H9 (cell line): Measurements from ENCODE around the gene SERPING1. TPM values are rescaled to one million over a fixed set of nuclear protein-coding genes. Genes with fewer than 3 reads are reported as not detected.
A peak's percentile ranks its signal among the peaks of the same experiment; 100 is the strongest.

Source experiments
- DNase-seq: peaks from one replicate; pipeline ENCODE4 v3.0.0-alpha.2; 2017
- H2AFZ ChIP-seq: one replicate; pipeline ENCODE4 v1.6.1; 2013; ENCODE audit warnings: mild to moderate bottlenecking, low read length, control low read depth, moderate library complexity
- H2AK5ac ChIP-seq: 2 replicates; pipeline ENCODE4 v1.6.1; 2013; ENCODE audit warnings: low read length, control low read depth, mixed read lengths; ENCODE audit not compliant: insufficient read length
- H2BK120ac ChIP-seq: one replicate; pipeline ENCODE4 v1.6.1; 2013; ENCODE audit warnings: low read depth, mild to moderate bottlenecking, low read length, control low read depth, inconsistent platforms; ENCODE audit not compliant: poor library complexity, severe bottlenecking
- H2BK12ac ChIP-seq: 2 replicates; pipeline ENCODE4 v1.6.1; 2013; ENCODE audit warnings: low read length, control low read depth, mixed read lengths, low read depth; ENCODE audit not compliant: insufficient read length
- H2BK15ac ChIP-seq: 2 replicates; pipeline ENCODE4 v1.6.1; 2013; ENCODE audit warnings: low read depth, low read length, control low read depth
- H2BK20ac ChIP-seq: one replicate; pipeline ENCODE4 v1.6.1; 2013; ENCODE audit warnings: low read depth, mild to moderate bottlenecking, low read length, control low read depth, inconsistent platforms; ENCODE audit not compliant: poor library complexity, severe bottlenecking
- H2BK5ac ChIP-seq: 2 replicates; pipeline ENCODE4 v1.6.1; 2013; ENCODE audit warnings: low read length, control low read depth, mixed read lengths; ENCODE audit not compliant: insufficient read length
- H3K14ac ChIP-seq: 2 replicates; pipeline ENCODE4 v1.6.1; 2013; ENCODE audit warnings: low read length, control low read depth; ENCODE audit not compliant: insufficient read depth
- H3K18ac ChIP-seq: 2 replicates; pipeline ENCODE4 v1.6.1; 2013; ENCODE audit warnings: low read depth, mild to moderate bottlenecking, mixed read lengths, low read length, control low read depth; ENCODE audit not compliant: insufficient read length
- H3K23ac ChIP-seq: 2 replicates; pipeline ENCODE4 v1.6.1; 2013; ENCODE audit warnings: low read length, control low read depth, mixed read lengths, low read depth; ENCODE audit not compliant: insufficient read length
- H3K23me2 ChIP-seq: 2 replicates; pipeline ENCODE4 v1.6.1; 2013; ENCODE audit warnings: low read depth, mild to moderate bottlenecking, mixed read lengths, low read length, control low read depth; ENCODE audit not compliant: insufficient read length, poor library complexity, severe bottlenecking
- H3K27ac ChIP-seq: 2 replicates; pipeline ENCODE4 v1.5.1; 2013; ENCODE audit warnings: low read length, control low read depth, mixed read lengths, low read depth; ENCODE audit not compliant: insufficient read length
- H3K27me3 ChIP-seq: 2 replicates; pipeline ENCODE4 v1.6.1; 2013; ENCODE audit warnings: low read length, control low read depth, inconsistent platforms; ENCODE audit not compliant: insufficient read depth
- H3K4ac ChIP-seq: 2 replicates; pipeline ENCODE4 v1.6.1; 2013; ENCODE audit warnings: low read depth, mild to moderate bottlenecking, control low read depth, inconsistent platforms, low read length, moderate library complexity
- H3K4me1 ChIP-seq: 2 replicates; pipeline ENCODE4 v1.6.1; 2013; ENCODE audit warnings: low read length, control low read depth, inconsistent platforms; ENCODE audit not compliant: insufficient read depth
- H3K4me2 ChIP-seq: 2 replicates; pipeline ENCODE4 v1.6.1; 2013; ENCODE audit warnings: low read length, control low read depth, mixed read lengths; ENCODE audit not compliant: insufficient read length, insufficient read depth
- H3K56ac ChIP-seq: 2 replicates; pipeline ENCODE4 v1.6.1; 2013; ENCODE audit warnings: low read depth, mild to moderate bottlenecking, mixed read lengths, low read length, control low read depth; ENCODE audit not compliant: insufficient read length
- H3K79me1 ChIP-seq: 2 replicates; pipeline ENCODE4 v1.6.1; 2013; ENCODE audit warnings: low read depth, mild to moderate bottlenecking, moderate library complexity, low read length, control low read depth, inconsistent platforms; ENCODE audit not compliant: insufficient read depth, poor library complexity, severe bottlenecking
- H3K79me2 ChIP-seq: 2 replicates; pipeline ENCODE4 v1.6.1; 2013; ENCODE audit warnings: low read length, control low read depth, inconsistent platforms; ENCODE audit not compliant: insufficient read depth
- H3K9ac ChIP-seq: 2 replicates; pipeline ENCODE4 v1.6.1; 2013; ENCODE audit warnings: low read length, control low read depth, mixed read lengths; ENCODE audit not compliant: insufficient read length; ENCODE audit errors: extremely low read depth
- H3K9me3 ChIP-seq: one replicate; pipeline ENCODE4 v1.6.1; 2013; ENCODE audit warnings: low read depth, low read length, inconsistent platforms; ENCODE audit not compliant: control insufficient read depth
- H3T11ph ChIP-seq: one replicate; pipeline ENCODE4 v1.6.1; 2013; ENCODE audit warnings: mild to moderate bottlenecking, low read length, control low read depth, inconsistent platforms
- H4K20me1 ChIP-seq: one replicate; pipeline ENCODE4 v1.6.1; 2013; ENCODE audit not compliant: control insufficient read depth, insufficient read length, insufficient read depth
- H4K5ac ChIP-seq: 2 replicates; pipeline ENCODE4 v1.6.1; 2013; ENCODE audit warnings: low read depth, mild to moderate bottlenecking, mixed read lengths, low read length, control low read depth; ENCODE audit not compliant: insufficient read length
- H4K8ac ChIP-seq: replicated peaks from 2 replicates; pipeline ENCODE4 v1.6.1; 2013; ENCODE audit warnings: low read length, control low read depth, mixed read lengths, low read depth; ENCODE audit not compliant: insufficient read length
- H4K91ac ChIP-seq: 2 replicates; pipeline ENCODE4 v1.6.1; 2013; ENCODE audit warnings: low read depth, mild to moderate bottlenecking, moderate library complexity, mixed read lengths, low read length, control low read depth; ENCODE audit not compliant: insufficient read length
- H3K27ac Mint-ChIP-seq, 3 experiments: 2 replicates in 2 of 3; 3 replicates in 1 of 3; pipeline ENCODE4 v1.8.0; 2020 to 2021; ENCODE audit warnings: mixed read lengths in 3 of 3, mild to moderate bottlenecking in 1 of 3, moderate library complexity in 1 of 3
- H3K27me3 Mint-ChIP-seq: 2 replicates; pipeline ENCODE4 v1.8.0; 2021; ENCODE audit warnings: low read depth, mild to moderate bottlenecking, moderate library complexity, mixed read lengths
- H3K36me3 Mint-ChIP-seq, 3 experiments: 2 replicates in 2 of 3; 3 replicates in 1 of 3; pipeline ENCODE4 v1.8.0; 2020 to 2021; ENCODE audit warnings: low read depth in 3 of 3, mixed read lengths in 3 of 3; ENCODE audit not compliant: insufficient read depth in 1 of 3
- H3K4me1 Mint-ChIP-seq, 2 experiments: 2 replicates each; pipeline ENCODE4 v1.8.0; 2020; ENCODE audit warnings: mixed read lengths in 2 of 2
- H3K4me3 Mint-ChIP-seq, 2 experiments: 2 replicates in 1 of 2; 3 replicates in 1 of 2; pipeline ENCODE4 v1.8.0; 2020 to 2021; ENCODE audit warnings: mild to moderate bottlenecking in 2 of 2, mixed read lengths in 2 of 2, moderate library complexity in 1 of 2
- H3K9me3 Mint-ChIP-seq, 2 experiments: 2 replicates in 1 of 2; 3 replicates in 1 of 2; pipeline ENCODE4 v1.8.0; 2020; ENCODE audit warnings: mild to moderate bottlenecking in 2 of 2, mixed read lengths in 2 of 2, moderate library complexity in 1 of 2
- WGBS: extraction: QIAGEN DNeasy Blood & Tissue Kit; methylation state at CpG from one replicate; pipeline ENCODE4 v1.1.7; 2013; ENCODE audit warnings: missing lambda C conversion rate, low lambda C conversion rate, mixed read lengths; ENCODE audit not compliant: insufficient read length; ENCODE audit errors: extremely low coverage; 5-methylcytosine and 5-hydroxymethylcytosine counted together
- total RNA-seq: library from RNA; stranded (reverse); gene quantifications from 2 replicates; pipeline ENCODE4 v1.2.1, GENCODE V29; 2021
- TF ChIP-seq, protein P1 (sequence below): fragments of 200-600 bp; sonication (generic); conservative IDR thresholded peaks from 3 replicates; pipeline ENCODE4 v1.8.0; 2021; ENCODE audit warnings: antibody characterized with exemption, mild to moderate bottlenecking

SERPING1 gene
- total RNA-seq, 1 experiment from 2014 or later, result 35.2 TPM

DNA sequence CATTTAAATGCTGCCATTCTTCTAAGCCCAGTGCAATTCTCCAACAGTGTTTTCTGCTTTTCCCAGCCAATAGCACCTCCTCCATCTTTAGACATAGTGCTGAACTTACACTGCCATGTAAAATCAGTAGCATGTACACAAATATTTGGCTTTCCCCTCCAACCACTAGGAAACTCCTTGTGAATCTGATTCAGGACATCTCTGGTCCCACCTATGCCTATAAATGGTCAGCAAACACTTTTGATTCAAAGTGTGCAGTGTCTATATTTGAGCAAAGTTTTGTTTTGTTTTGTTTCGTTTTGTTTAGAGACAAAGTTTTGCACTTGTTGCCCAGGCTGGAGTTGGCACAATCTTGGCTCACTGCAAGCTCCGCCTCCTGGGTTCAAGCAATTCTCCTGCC lies 27.4 kb downstream of the SERPING1 start:
- H3K4me1 Mint-ChIP-seq, result peaks cover 0 to 3% of the 10 kb centered on the region in 2 experiments; a peak in 2 of 4 replicates
- H3K27me3 Mint-ChIP-seq, result peaks cover under 1% of the 10 kb centered on the region; the same call in 1 of the 2 replicates
- DNase-seq, result no peak
- no peak overlapping the region for H3K4me2 ChIP-seq
- WGBS, result no CpG with 5 or more reads among the region's 2 CpGs
- no peak overlapping the region for H4K91ac ChIP-seq
- H3K56ac ChIP-seq, result no peak overlapping the region
- no peak overlapping the region for H3K14ac ChIP-seq
- H3K27ac Mint-ChIP-seq, result peak overlapping the region in 1 of 3 experiments; percentile 70; a peak in 1 of 7 replicates
- TF ChIP-seq, protein P1, sequence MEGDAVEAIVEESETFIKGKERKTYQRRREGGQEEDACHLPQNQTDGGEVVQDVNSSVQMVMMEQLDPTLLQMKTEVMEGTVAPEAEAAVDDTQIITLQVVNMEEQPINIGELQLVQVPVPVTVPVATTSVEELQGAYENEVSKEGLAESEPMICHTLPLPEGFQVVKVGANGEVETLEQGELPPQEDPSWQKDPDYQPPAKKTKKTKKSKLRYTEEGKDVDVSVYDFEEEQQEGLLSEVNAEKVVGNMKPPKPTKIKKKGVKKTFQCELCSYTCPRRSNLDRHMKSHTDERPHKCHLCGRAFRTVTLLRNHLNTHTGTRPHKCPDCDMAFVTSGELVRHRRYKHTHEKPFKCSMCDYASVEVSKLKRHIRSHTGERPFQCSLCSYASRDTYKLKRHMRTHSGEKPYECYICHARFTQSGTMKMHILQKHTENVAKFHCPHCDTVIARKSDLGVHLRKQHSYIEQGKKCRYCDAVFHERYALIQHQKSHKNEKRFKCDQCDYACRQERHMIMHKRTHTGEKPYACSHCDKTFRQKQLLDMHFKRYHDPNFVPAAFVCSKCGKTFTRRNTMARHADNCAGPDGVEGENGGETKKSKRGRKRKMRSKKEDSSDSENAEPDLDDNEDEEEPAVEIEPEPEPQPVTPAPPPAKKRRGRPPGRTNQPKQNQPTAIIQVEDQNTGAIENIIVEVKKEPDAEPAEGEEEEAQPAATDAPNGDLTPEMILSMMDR, result no peak
- H3K23me2 ChIP-seq, result no peaks in the 10 kb centered on the region
- H3K9me3 ChIP-seq, result no peaks in the 10 kb centered on the region
- H3K9me3 Mint-ChIP-seq, result peaks cover 4 to 10% of the 10 kb centered on the region in 2 experiments; a peak in 4 of 5 replicates
- no peak overlapping the region for H3K18ac ChIP-seq
- no peaks in the 10 kb centered on the region for H4K20me1 ChIP-seq
- no peak overlapping the region for H3K4ac ChIP-seq
- no peak overlapping the region for H2BK120ac ChIP-seq
- H3T11ph ChIP-seq, result no peak overlapping the region
- H3K27ac ChIP-seq, result no peak overlapping the region
- no peak overlapping the region for H2BK20ac ChIP-seq
- no peak overlapping the region for H3K4me3 Mint-ChIP-seq
- H3K79me1 ChIP-seq, result no peaks in the 10 kb centered on the region
- H2AK5ac ChIP-seq, result no peak overlapping the region
- H2BK5ac ChIP-seq, result no peak overlapping the region
- no peak overlapping the region for H4K5ac ChIP-seq
- H2BK15ac ChIP-seq, result no peak overlapping the region
- no peak overlapping the region for H3K9ac ChIP-seq
- no peaks in the 10 kb centered on the region for H3K79me2 ChIP-seq
- H3K23ac ChIP-seq, result no peak overlapping the region
- no peaks in the 10 kb centered on the region for H3K4me1 ChIP-seq
- no peak overlapping the region for H2BK12ac ChIP-seq
- H3K27me3 ChIP-seq, result no peaks in the 10 kb centered on the region
- no peak overlapping the region for H4K8ac ChIP-seq
- H3K36me3 Mint-ChIP-seq, result peaks cover 0 to 7% (median 2%) of the 10 kb centered on the region in 3 experiments; a peak in 4 of 7 replicates
- H2AFZ ChIP-seq, result no peak overlapping the region
